H1 (cell line): ENCODE measurements around the gene ZNF512B.

ENCODE experiments used
- BACH1 ChIP-seq: IDR thresholded peaks from 2 replicates; pipeline ENCODE4 v1.6.1; 2012; ENCODE audit warnings: low read length, improper control_type of control experiment
- CBX8 ChIP-seq: fragments of 300-800, 300-1000 bp; sonication (generic); IDR thresholded peaks from 2 replicates; pipeline ENCODE4 v1.7.1; 2016; ENCODE audit warnings: low read depth, low read length, borderline replicate concordance
- EZH2 ChIP-seq: fragments of 200-600 bp; sonication (generic); IDR thresholded peaks from 2 replicates; pipeline ENCODE4 v1.7.1; 2012; ENCODE audit warnings: low read depth, mild to moderate bottlenecking, moderate library complexity, low read length, inconsistent platforms; ENCODE audit not compliant: severe bottlenecking
- JUN ChIP-seq: IDR thresholded peaks from 2 replicates; pipeline ENCODE4 v1.6.1; 2011; ENCODE audit warnings: low read depth, mild to moderate bottlenecking, improper control_type of control experiment, low read length
- KDM1A ChIP-seq: fragments of 200-600, 300-600 bp; sonication (generic); IDR thresholded peaks from 2 replicates; pipeline ENCODE4 v1.7.1; 2016; ENCODE audit warnings: mild to moderate bottlenecking, low read length, borderline replicate concordance
- KDM5A ChIP-seq: fragments of 200-600 bp; IDR thresholded peaks from 2 replicates; pipeline ENCODE4 v1.7.1; 2012; ENCODE audit warnings: mild to moderate bottlenecking, low read length, inconsistent platforms, mixed read lengths
- NRF1 ChIP-seq: IDR thresholded peaks from 2 replicates; pipeline ENCODE4 v1.6.1; 2011; ENCODE audit warnings: mild to moderate bottlenecking, low read depth, low read length, improper control_type of control experiment
- POLR2A ChIP-seq, 2 experiments: IDR thresholded peaks; 1 replicate in 1 of 2; 2 replicates in 1 of 2; pipeline ENCODE4 v1.6.1; 2011; ENCODE audit warnings: low read depth in 2 of 2, low read length in 2 of 2, mild to moderate bottlenecking in 2 of 2; ENCODE audit errors: control extremely low read depth in 1 of 2
- POLR2AphosphoS5 ChIP-seq: IDR thresholded peaks from 2 replicates; pipeline ENCODE4 v1.6.1; 2011; ENCODE audit warnings: low read depth, low read length
- RFX5 ChIP-seq: IDR thresholded peaks from 2 replicates; pipeline ENCODE4 v1.6.1; 2011; ENCODE audit warnings: low read depth, low read length, improper control_type of control experiment, borderline replicate concordance
- TF ChIP-seq, protein P1 (sequence below): IDR thresholded peaks from 2 replicates; pipeline ENCODE4 v1.6.1; 2011; ENCODE audit warnings: low read length, improper control_type of control experiment
- TF ChIP-seq, protein P2 (sequence below), 3 experiments: IDR thresholded peaks; 1 replicate in 2 of 3; 2 replicates in 1 of 3; pipeline versions ENCODE4 v1.5.1 to v1.6.1; 2011; ENCODE audit warnings: low read length in 3 of 3, mild to moderate bottlenecking in 3 of 3, inconsistent platforms in 2 of 3, low read depth in 1 of 3, moderate library complexity in 1 of 3; ENCODE audit not compliant: insufficient read depth in 1 of 3; ENCODE audit errors: control extremely low read depth in 1 of 3
- TF ChIP-seq, protein P3 (sequence below): IDR thresholded peaks from 2 replicates; pipeline ENCODE4 v1.6.1; 2012; ENCODE audit warnings: low read length, inconsistent platforms

DNA sequence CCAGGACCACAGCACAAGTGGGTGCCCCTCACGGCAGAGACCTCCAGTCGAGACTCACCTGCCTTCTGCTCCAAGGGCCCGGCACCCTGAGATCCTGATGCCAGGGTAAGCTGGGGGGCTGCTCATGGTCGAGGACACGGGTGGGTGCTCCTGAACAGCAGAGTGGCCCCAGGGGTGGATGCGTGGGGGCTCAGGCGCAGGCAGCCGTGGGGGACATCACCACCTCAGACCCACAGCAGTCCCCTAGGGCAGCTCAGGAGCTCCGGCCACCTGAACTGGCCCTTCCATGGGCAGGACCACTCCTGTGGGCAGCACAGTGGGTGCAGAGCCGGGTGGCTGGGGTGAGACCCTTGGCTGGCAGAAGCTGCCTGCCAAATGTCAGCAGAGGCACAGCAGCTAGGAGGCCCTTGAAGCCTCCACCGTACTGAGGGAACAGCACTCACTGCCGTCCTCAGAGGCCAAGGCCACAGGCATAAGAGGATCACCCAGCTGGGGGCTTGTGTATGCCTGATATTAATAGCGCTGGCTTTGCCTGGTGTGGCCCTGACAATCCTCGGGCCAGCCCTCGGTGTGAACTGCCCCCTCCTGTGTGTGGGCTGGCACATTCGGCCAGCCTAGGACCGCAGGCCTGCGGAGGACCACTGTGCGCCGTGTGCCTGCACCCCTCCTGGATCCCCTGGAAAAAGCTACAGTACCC, 18.9 kb downstream of the ZNF512B start:
- TF ChIP-seq, protein P1, sequence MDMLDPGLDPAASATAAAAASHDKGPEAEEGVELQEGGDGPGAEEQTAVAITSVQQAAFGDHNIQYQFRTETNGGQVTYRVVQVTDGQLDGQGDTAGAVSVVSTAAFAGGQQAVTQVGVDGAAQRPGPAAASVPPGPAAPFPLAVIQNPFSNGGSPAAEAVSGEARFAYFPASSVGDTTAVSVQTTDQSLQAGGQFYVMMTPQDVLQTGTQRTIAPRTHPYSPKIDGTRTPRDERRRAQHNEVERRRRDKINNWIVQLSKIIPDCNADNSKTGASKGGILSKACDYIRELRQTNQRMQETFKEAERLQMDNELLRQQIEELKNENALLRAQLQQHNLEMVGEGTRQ = no peak
- no peak for TF ChIP-seq POLR2AphosphoS5
- TF ChIP-seq KDM5A = no peak
- no peak for TF ChIP-seq POLR2A (IDR thresholded peaks at IDR 0.05; ENCODE audit: control extremely low read depth in 1 of 2, low read depth in 2 of 2, low read length in 2 of 2)
- TF ChIP-seq JUN = no peak
- TF ChIP-seq RFX5 = no peak
- TF ChIP-seq KDM1A = no peak
- TF ChIP-seq, protein P2, sequence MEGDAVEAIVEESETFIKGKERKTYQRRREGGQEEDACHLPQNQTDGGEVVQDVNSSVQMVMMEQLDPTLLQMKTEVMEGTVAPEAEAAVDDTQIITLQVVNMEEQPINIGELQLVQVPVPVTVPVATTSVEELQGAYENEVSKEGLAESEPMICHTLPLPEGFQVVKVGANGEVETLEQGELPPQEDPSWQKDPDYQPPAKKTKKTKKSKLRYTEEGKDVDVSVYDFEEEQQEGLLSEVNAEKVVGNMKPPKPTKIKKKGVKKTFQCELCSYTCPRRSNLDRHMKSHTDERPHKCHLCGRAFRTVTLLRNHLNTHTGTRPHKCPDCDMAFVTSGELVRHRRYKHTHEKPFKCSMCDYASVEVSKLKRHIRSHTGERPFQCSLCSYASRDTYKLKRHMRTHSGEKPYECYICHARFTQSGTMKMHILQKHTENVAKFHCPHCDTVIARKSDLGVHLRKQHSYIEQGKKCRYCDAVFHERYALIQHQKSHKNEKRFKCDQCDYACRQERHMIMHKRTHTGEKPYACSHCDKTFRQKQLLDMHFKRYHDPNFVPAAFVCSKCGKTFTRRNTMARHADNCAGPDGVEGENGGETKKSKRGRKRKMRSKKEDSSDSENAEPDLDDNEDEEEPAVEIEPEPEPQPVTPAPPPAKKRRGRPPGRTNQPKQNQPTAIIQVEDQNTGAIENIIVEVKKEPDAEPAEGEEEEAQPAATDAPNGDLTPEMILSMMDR (IDR thresholded peaks at IDR 0.05; ENCODE audit: control extremely low read depth in 1 of 3, insufficient read depth in 1 of 3, low read depth in 1 of 3, low read length in 3 of 3) = no peak
- TF ChIP-seq EZH2 = no peak
- TF ChIP-seq, protein P3, sequence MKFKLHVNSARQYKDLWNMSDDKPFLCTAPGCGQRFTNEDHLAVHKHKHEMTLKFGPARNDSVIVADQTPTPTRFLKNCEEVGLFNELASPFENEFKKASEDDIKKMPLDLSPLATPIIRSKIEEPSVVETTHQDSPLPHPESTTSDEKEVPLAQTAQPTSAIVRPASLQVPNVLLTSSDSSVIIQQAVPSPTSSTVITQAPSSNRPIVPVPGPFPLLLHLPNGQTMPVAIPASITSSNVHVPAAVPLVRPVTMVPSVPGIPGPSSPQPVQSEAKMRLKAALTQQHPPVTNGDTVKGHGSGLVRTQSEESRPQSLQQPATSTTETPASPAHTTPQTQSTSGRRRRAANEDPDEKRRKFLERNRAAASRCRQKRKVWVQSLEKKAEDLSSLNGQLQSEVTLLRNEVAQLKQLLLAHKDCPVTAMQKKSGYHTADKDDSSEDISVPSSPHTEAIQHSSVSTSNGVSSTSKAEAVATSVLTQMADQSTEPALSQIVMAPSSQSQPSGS = no peak
- TF ChIP-seq CBX8 = no peak
- no peak for TF ChIP-seq BACH1
- TF ChIP-seq NRF1 = no peak
